Thyroid gland (tissue), 4 donors: ENCODE results near the gene ITGAE.

Experiments used
- POLR2A ChIP-seq, 2 donors: fragments of 450-650 bp; IDR thresholded peaks; one replicate each; pipeline ENCODE4 v1.6.1; 2017; ENCODE audit warnings: antibody characterized with exemption in 2 of 2, mild to moderate bottlenecking in 2 of 2, moderate library complexity in 1 of 2
- TF ChIP-seq, protein P1 (sequence below), 6 experiments: fragments of 200-600 bp in 3 of 6; fragments of 450-650 bp in 3 of 6; sonication (generic) in 3 of 6; IDR thresholded peaks; one replicate each; pipeline ENCODE4 v1.5.1; 2016 to 2019; ENCODE audit warnings: antibody characterized with exemption in 6 of 6, mild to moderate bottlenecking in 2 of 6, inconsistent platforms in 1 of 6, moderate library complexity in 1 of 6

GRCh38 chr17:3753624-3754023 is 47.4 kb downstream of the ITGAE start:
- TF ChIP-seq, protein P1, sequence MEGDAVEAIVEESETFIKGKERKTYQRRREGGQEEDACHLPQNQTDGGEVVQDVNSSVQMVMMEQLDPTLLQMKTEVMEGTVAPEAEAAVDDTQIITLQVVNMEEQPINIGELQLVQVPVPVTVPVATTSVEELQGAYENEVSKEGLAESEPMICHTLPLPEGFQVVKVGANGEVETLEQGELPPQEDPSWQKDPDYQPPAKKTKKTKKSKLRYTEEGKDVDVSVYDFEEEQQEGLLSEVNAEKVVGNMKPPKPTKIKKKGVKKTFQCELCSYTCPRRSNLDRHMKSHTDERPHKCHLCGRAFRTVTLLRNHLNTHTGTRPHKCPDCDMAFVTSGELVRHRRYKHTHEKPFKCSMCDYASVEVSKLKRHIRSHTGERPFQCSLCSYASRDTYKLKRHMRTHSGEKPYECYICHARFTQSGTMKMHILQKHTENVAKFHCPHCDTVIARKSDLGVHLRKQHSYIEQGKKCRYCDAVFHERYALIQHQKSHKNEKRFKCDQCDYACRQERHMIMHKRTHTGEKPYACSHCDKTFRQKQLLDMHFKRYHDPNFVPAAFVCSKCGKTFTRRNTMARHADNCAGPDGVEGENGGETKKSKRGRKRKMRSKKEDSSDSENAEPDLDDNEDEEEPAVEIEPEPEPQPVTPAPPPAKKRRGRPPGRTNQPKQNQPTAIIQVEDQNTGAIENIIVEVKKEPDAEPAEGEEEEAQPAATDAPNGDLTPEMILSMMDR (IDR thresholded peaks at IDR 0.05): no peak
- no peak for TF ChIP-seq POLR2A (IDR thresholded peaks at IDR 0.05)
